T-helper 2 cell (primary cell): ENCODE results near the gene TPRG1.
"Not testable (repeated sequence)": the region's sequence is repeated elsewhere in the genome, so short reads cannot be mapped to it uniquely, and the experiment has no call there.

ENCODE experiments used
- DNase-seq, 5 experiments: peaks; one replicate each; pipeline versions ENCODE4 v3.0.0 to v3.0.0-alpha.2; 2012 to 2022

The TPRG1 gene

GRCh38 chr3:189316296-189317019 lies 144.7 kb downstream of the TPRG1 start:
- no peak for DNase-seq

- no peak for DNase-seq
These were observed 146.1 kb downstream of the TPRG1 start for GRCh38 chr3:189317911-189318310.

- no peak for DNase-seq
These were observed 148.7 kb downstream of the TPRG1 start for GRCh38 chr3:189320511-189320910.

- DNase-seq, result no peak
These were observed 150.6 kb downstream of the TPRG1 start for GRCh38 chr3:189322339-189322738.

- peak; percentile 19 to 100 (median 70) for DNase-seq
These were observed 152.9 kb downstream of the TPRG1 start for GRCh38 chr3:189324538-189325138.

- no peak for DNase-seq
These were observed 153.7 kb downstream of the TPRG1 start for GRCh38 chr3:189325454-189325853.

- DNase-seq, result not testable (repeated sequence)
These were observed 157.9 kb downstream of the TPRG1 start for GRCh38 chr3:189329630-189330029.

GRCh38 chr3:189330066-189330465 lies 158.3 kb downstream of the TPRG1 start:
- DNase-seq, result peak in 1 of 5 experiments; percentile 29

GRCh38 chr3:189331002-189331418 lies 159.2 kb downstream of the TPRG1 start:
- DNase-seq, result peak in 1 of 5 experiments; percentile 73

- DNase-seq, result peak in 1 of 5 experiments; percentile 61
These were observed 162.5 kb downstream of the TPRG1 start for GRCh38 chr3:189334064-189334920.

GRCh38 chr3:189337673-189338091 lies 165.9 kb downstream of the TPRG1 start:
- no peak for DNase-seq

- no peak for DNase-seq
These were observed 166.6 kb downstream of the TPRG1 start for GRCh38 chr3:189338366-189338765.

GRCh38 chr3:189339996-189340395 lies 168.2 kb downstream of the TPRG1 start:
- DNase-seq, result no peak

- DNase-seq, result no peak
These were observed 169.1 kb downstream of the TPRG1 start for GRCh38 chr3:189340680-189341460.

- DNase-seq, result no peak
These were observed 171.0 kb downstream of the TPRG1 start for GRCh38 chr3:189342811-189343210.

GRCh38 chr3:189344996-189345395 lies 173.2 kb downstream of the TPRG1 start:
- no peak for DNase-seq

GRCh38 chr3:189349772-189350171 lies 178.0 kb downstream of the TPRG1 start:
- no peak for DNase-seq

- DNase-seq, result no peak
These were observed 181.7 kb downstream of the TPRG1 start for GRCh38 chr3:189353318-189353965.

GRCh38 chr3:189353988-189354889 lies 182.5 kb downstream of the TPRG1 start:
- DNase-seq, result no peak

GRCh38 chr3:189355115-189355480 lies 183.3 kb downstream of the TPRG1 start:
- no peak for DNase-seq
